HCT116 (cell line): ENCODE measurements around the gene FERMT3. TPM values are rescaled to one million over a fixed set of nuclear protein-coding genes. Genes with fewer than 3 reads are reported as not detected.

Source experiments
- ATAC-seq: fragments of 200-7000 bp; cut with Tn5 transposase; 2 replicates; pipeline ENCODE4 v1.9.1; 2020; ENCODE audit warnings: mild to moderate bottlenecking, moderate library complexity
- BruUV-seq: library from RNA; stranded (reverse); fragments of 400-500 nt; replicated peaks from 2 replicates; lab custom pipeline; 2021; lab: Mats Ljungman, UMichigan
- CTCF ChIA-PET: fragments of 300-600 bp; sonication (Branson Sonifier 250); formaldehyde crosslinking; loops from one replicate; lab custom pipeline; 2021; ENCODE audit warnings: antibody characterized with exemption; lab: Charles Lee
- POLR2A ChIA-PET: fragments of 300-600, 350-600 bp; sonication (Branson Sonifier 250); formaldehyde crosslinking; loops from one replicate; lab custom pipeline; 2021; ENCODE audit warnings: antibody characterized with exemption; lab: Charles Lee
- RAD21 ChIA-PET, 2 experiments: fragments of 300-600 bp; sonication (Branson Sonifier 250); formaldehyde crosslinking; loops; one replicate each; lab custom pipeline; 2023; ENCODE audit warnings: low total read pairs in 2 of 2; ENCODE audit not compliant: uncharacterized antibody in 2 of 2, unreplicated experiment in 2 of 2, low non-redundant PET in 1 of 2; lab: Charles Lee
- DNase-seq: peaks from one replicate; pipeline ENCODE4 v3.0.0-alpha.2; 2010; ENCODE audit warnings: low read depth, low spot score
- H2AFZ ChIP-seq: fragments of 200-600 bp; shearing (Covaris generic), sonication (generic); 2 replicates; pipeline ENCODE4 v1.6.1; 2017; ENCODE audit warnings: low read depth, mixed run types, mixed read lengths, antibody characterized with exemption, low read length; ENCODE audit not compliant: poor library complexity, severe bottlenecking
- H3K27ac ChIP-seq: 2 replicates; pipeline ENCODE4 v1.5.1; 2012; ENCODE audit warnings: low read depth, low read length
- H3K27me3 ChIP-seq: fragments of 200-600 bp; sonication (generic); 2 replicates; pipeline ENCODE4 v1.6.1; 2016; ENCODE audit warnings: mixed run types, low read length, mixed read lengths; ENCODE audit not compliant: insufficient read depth
- H3K36me3 ChIP-seq, 2 experiments: fragments of 200-500 bp in 1 of 2; fragments of 200-600 bp in 1 of 2; sonication (Bioruptor generic) in 1 of 2; sonication (generic) in 1 of 2; 2 replicates each; pipeline versions ENCODE4 v1.5.1 to v1.6.1; 2014 to 2016; ENCODE audit warnings: low read length in 2 of 2, inconsistent platforms in 1 of 2, mixed read lengths in 1 of 2, mixed run types in 1 of 2; ENCODE audit not compliant: insufficient read depth in 2 of 2, control insufficient read depth in 1 of 2
- H3K4me1 ChIP-seq, 2 experiments: fragments of 200-600 bp in 1 of 2; sonication (generic) in 1 of 2; 2 replicates each; pipeline versions ENCODE4 v1.5.1 to v1.6.1; 2012 to 2017; ENCODE audit warnings: low read length in 2 of 2, inconsistent platforms in 1 of 2, mild to moderate bottlenecking in 1 of 2, mixed read lengths in 1 of 2, mixed run types in 1 of 2, moderate library complexity in 1 of 2; ENCODE audit not compliant: insufficient read depth in 2 of 2, control insufficient read depth in 1 of 2
- H3K4me2 ChIP-seq: fragments of 200-600 bp; sonication (generic); 2 replicates; pipeline ENCODE4 v1.6.1; 2017; ENCODE audit warnings: mixed run types, low read length, mixed read lengths
- H3K4me3 ChIP-seq, 2 experiments: fragments of 200-600 bp in 1 of 2; sonication (generic) in 1 of 2; replicated peaks in 1 of 2; 2 replicates each; pipeline ENCODE4 v1.5.1; 2011 to 2016; ENCODE audit warnings: low read length in 2 of 2, control low read depth in 1 of 2, low read depth in 1 of 2, mild to moderate bottlenecking in 1 of 2, mixed read lengths in 1 of 2, mixed run types in 1 of 2
- H3K79me2 ChIP-seq: fragments of 200-600 bp; sonication (generic); 2 replicates; pipeline ENCODE4 v1.6.1; 2017; ENCODE audit warnings: mild to moderate bottlenecking, mixed run types, low read length, moderate library complexity, mixed read lengths; ENCODE audit not compliant: insufficient read depth
- H3K9ac ChIP-seq: fragments of 200-600 bp; sonication (generic); 2 replicates; pipeline ENCODE4 v1.6.1; 2016; ENCODE audit warnings: low read length, mixed read lengths
- H3K9me2 ChIP-seq: fragments of 200-600 bp; sonication (generic), shearing (Covaris generic); 2 replicates; pipeline ENCODE4 v1.6.1; 2017; ENCODE audit warnings: mixed run types, mild to moderate bottlenecking, moderate library complexity; ENCODE audit not compliant: insufficient read depth
- H3K9me3 ChIP-seq, 2 experiments: fragments of 200-500 bp in 1 of 2; fragments of 200-600 bp in 1 of 2; sonication (Bioruptor generic) in 1 of 2; sonication (generic) in 1 of 2; 2 replicates each; pipeline ENCODE4 v1.6.1; 2014 to 2017; ENCODE audit warnings: low read length in 2 of 2, mixed read lengths in 2 of 2, inconsistent platforms in 1 of 2, low read depth in 1 of 2, mild to moderate bottlenecking in 1 of 2, mixed run types in 1 of 2, moderate library complexity in 1 of 2; ENCODE audit not compliant: control insufficient read depth in 1 of 2, insufficient read depth in 1 of 2
- H4K20me1 ChIP-seq: fragments of 200-600 bp; sonication (generic), shearing (Covaris generic); 2 replicates; pipeline ENCODE4 v1.6.1; 2017; ENCODE audit warnings: mixed run types, mild to moderate bottlenecking, moderate library complexity; ENCODE audit not compliant: insufficient read depth
- ATF3 ChIP-seq: IDR thresholded peaks from 2 replicates; pipeline ENCODE4 v1.6.1; 2012
- CBX3 ChIP-seq: IDR thresholded peaks from 2 replicates; pipeline ENCODE4 v1.6.1; 2012; ENCODE audit warnings: low read depth
- CEBPB ChIP-seq: IDR thresholded peaks from 2 replicates; pipeline ENCODE4 v1.6.1; 2012; ENCODE audit warnings: low read depth
- EGR1 ChIP-seq: IDR thresholded peaks from 2 replicates; pipeline ENCODE4 v1.6.1; 2012; ENCODE audit warnings: low read depth
- ELF1 ChIP-seq: IDR thresholded peaks from 2 replicates; pipeline ENCODE4 v1.6.1; 2012; ENCODE audit warnings: low read depth, borderline replicate concordance
- EZH2 ChIP-seq: fragments of 200-600 bp; sonication (generic); IDR thresholded peaks from 2 replicates; pipeline ENCODE4 v1.6.1; 2017; ENCODE audit warnings: antibody characterized with exemption, mixed run types
- FOSL1 ChIP-seq: IDR thresholded peaks from 2 replicates; pipeline ENCODE4 v1.6.1; 2012; ENCODE audit warnings: low read depth
- POLR2AphosphoS5 ChIP-seq: IDR thresholded peaks from 2 replicates; pipeline ENCODE4 v1.6.1; 2011; ENCODE audit warnings: mild to moderate bottlenecking, low read depth, low read length, moderate library complexity
- RAD21 ChIP-seq: IDR thresholded peaks from 2 replicates; pipeline ENCODE4 v1.6.1; 2012; ENCODE audit warnings: low read depth, mild to moderate bottlenecking
- SP1 ChIP-seq: IDR thresholded peaks from 2 replicates; pipeline ENCODE4 v1.6.1; 2012; ENCODE audit warnings: low read depth
- TCF7L2 ChIP-seq: IDR thresholded peaks from 2 replicates; pipeline ENCODE4 v1.7.0; 2011; ENCODE audit warnings: borderline replicate concordance, inconsistent platforms; ENCODE audit not compliant: insufficient read depth, insufficient read length; ENCODE audit errors: extremely low read depth
- YY1 ChIP-seq: IDR thresholded peaks from 2 replicates; pipeline ENCODE4 v1.6.1; 2011; ENCODE audit warnings: low read length, low read depth, moderate library complexity, mild to moderate bottlenecking; ENCODE audit not compliant: insufficient replicate concordance; ENCODE audit errors: extremely low read depth
- ZBTB33 ChIP-seq: IDR thresholded peaks from 2 replicates; pipeline ENCODE4 v1.6.1; 2011; ENCODE audit warnings: mild to moderate bottlenecking, low read length, moderate library complexity; ENCODE audit not compliant: insufficient replicate concordance; ENCODE audit errors: extremely low read depth
- ZFX ChIP-seq: fragments of 450-650 bp; IDR thresholded peaks from 2 replicates; pipeline ENCODE4 v1.6.1; 2017
- intact Hi-C: fragments of 100-400 bp; cut with micrococcal nuclease; formaldehyde crosslinking; loops from 2 replicates; pipeline ENCODE4 v1.10.0; 2022
- total RNA-seq: library from RNA; stranded (reverse); gene quantifications from one replicate; pipeline ENCODE4 v1.2.1, GENCODE V29; 2021; ENCODE audit not compliant: unreplicated experiment

Gene FERMT3
- total RNA-seq, 1 experiment from 2014 or later: 4.3 TPM

GRCh38 chr11:64165842-64166635 lies 40.5 kb upstream of the FERMT3 start, which contains the start of gene MACROD1 (continued):
- TF ChIP-seq ZBTB33 (no peak), SP1 (peak; percentile 69), EZH2 (no peak), YY1 (peak; percentile 33), RAD21 (no peak), TCF7L2 (peak; percentile 6), EGR1 (peak; percentile 87), ELF1 (no peak), ATF3 (no peak), FOSL1 (no peak), POLR2AphosphoS5 (peak; percentile 77), ZFX (peak; percentile 91)
- TF ChIP-seq, all 23 proteins: peak for 9

- TF ChIP-seq TCF7L2: no peak
- no peak for TF ChIP-seq RAD21
- no peak for TF ChIP-seq ZFX
- TF ChIP-seq CBX3: no peak
- TF ChIP-seq EZH2: no peak
- no peak for TF ChIP-seq CEBPB
- TF ChIP-seq ZBTB33: no peak
- TF ChIP-seq, all 23 proteins: peak for 0
- intact Hi-C loops: no loop called here
- RAD21 ChIA-PET: no interaction called here
- POLR2A ChIA-PET: no interaction called here
- H3K4me2 ChIP-seq: no peak overlapping the region
- no peak overlapping the region for H2AFZ ChIP-seq
- CTCF ChIA-PET: no interaction called here
- H3K9me2 ChIP-seq: no peaks in the 10 kb centered on the region
- no peak overlapping the region for H3K4me3 ChIP-seq
- H3K9me3 ChIP-seq: no peaks in the 10 kb centered on the region
- peaks cover 5 to 33% of the 10 kb centered on the region in 2 experiments; a peak in 3 of 4 replicates for H3K4me1 ChIP-seq
- H3K36me3 ChIP-seq: no peaks in the 10 kb centered on the region
- H3K27me3 ChIP-seq: no peaks in the 10 kb centered on the region
- H3K9ac ChIP-seq: no peak overlapping the region
- H3K79me2 ChIP-seq: peaks cover 11% of the 10 kb centered on the region
- no peaks in the 10 kb centered on the region for H4K20me1 ChIP-seq
- DNase-seq: no peak
- H3K27ac ChIP-seq: no peak overlapping the region
- no TSS peak for BruUV-seq
- no peak for ATAC-seq
These were observed 36.1 kb upstream of the FERMT3 start for GRCh38 chr11:64170419-64170818.
